ENCODE results near the gene FBXO40.

DNA sequence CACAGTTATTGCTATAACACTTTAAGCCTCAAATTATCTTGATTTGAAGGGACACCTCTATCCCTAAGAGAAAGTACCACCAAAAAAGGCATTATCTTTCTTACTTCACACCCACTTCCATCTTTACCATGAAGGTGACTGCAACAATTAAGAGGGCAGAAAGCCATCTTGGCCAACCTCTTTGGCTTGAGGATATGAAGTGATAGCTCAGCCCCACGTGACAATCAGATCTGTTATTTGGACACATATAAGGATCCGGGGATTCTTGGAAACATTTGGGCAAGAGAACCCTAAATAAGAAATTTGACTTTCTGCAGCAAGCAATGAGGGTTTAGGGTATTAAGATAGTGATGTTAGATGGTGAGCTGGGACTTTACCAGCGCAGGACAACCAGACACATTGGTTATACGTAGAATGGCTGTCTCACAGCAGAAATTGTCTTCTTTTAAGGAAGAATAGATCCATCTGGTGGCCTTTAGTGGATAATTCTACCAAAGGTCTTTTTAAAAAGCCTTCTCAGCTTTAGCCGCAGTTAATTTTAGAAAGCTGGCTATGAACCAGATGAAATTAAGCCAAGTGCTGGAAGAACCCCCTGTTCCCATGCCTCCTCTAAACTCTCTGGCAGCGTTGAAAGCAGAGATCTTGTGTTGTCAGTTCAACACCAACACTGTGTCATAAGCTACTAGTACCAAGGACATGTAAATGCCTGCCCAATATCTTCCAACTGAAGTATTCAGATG lies 55.2 kb downstream of the FBXO40 start:
- TF ChIP-seq, protein P1, sequence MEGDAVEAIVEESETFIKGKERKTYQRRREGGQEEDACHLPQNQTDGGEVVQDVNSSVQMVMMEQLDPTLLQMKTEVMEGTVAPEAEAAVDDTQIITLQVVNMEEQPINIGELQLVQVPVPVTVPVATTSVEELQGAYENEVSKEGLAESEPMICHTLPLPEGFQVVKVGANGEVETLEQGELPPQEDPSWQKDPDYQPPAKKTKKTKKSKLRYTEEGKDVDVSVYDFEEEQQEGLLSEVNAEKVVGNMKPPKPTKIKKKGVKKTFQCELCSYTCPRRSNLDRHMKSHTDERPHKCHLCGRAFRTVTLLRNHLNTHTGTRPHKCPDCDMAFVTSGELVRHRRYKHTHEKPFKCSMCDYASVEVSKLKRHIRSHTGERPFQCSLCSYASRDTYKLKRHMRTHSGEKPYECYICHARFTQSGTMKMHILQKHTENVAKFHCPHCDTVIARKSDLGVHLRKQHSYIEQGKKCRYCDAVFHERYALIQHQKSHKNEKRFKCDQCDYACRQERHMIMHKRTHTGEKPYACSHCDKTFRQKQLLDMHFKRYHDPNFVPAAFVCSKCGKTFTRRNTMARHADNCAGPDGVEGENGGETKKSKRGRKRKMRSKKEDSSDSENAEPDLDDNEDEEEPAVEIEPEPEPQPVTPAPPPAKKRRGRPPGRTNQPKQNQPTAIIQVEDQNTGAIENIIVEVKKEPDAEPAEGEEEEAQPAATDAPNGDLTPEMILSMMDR (IDR thresholded peaks at IDR 0.05) = no peak
- no peak for TF ChIP-seq EZH2 (IDR thresholded peaks at IDR 0.05; ENCODE audit: borderline replicate concordance, insufficient read depth, low read depth, low read length, poor library complexity, severe bottlenecking)
